Glutamatergic neuron (in vitro differentiated cells): Measurements from ENCODE around the gene ZBBX. TPM values are rescaled to one million over a fixed set of nuclear protein-coding genes. Genes with fewer than 3 reads are reported as not detected.

Experiments used
- DNase-seq: peaks from one replicate; pipeline ENCODE4 v3.0.0; 2022
- H3K27ac Mint-ChIP-seq: one replicate; pipeline ENCODE4 v1.8.0; 2020; ENCODE audit warnings: mild to moderate bottlenecking, mixed read lengths, inconsistent platforms; ENCODE audit not compliant: unreplicated experiment
- H3K27me3 Mint-ChIP-seq: one replicate; pipeline ENCODE4 v1.8.0; 2020; ENCODE audit warnings: mild to moderate bottlenecking, moderate library complexity, mixed read lengths, inconsistent platforms; ENCODE audit not compliant: unreplicated experiment
- H3K36me3 Mint-ChIP-seq: one replicate; pipeline ENCODE4 v1.8.0; 2020; ENCODE audit warnings: mild to moderate bottlenecking, mixed read lengths, inconsistent platforms; ENCODE audit not compliant: unreplicated experiment
- H3K4me1 Mint-ChIP-seq: one replicate; pipeline ENCODE4 v1.8.0; 2020; ENCODE audit warnings: mild to moderate bottlenecking, low read depth, mixed read lengths, inconsistent platforms; ENCODE audit not compliant: unreplicated experiment
- H3K4me3 Mint-ChIP-seq: one replicate; pipeline ENCODE4 v1.8.0; 2020; ENCODE audit warnings: mild to moderate bottlenecking, mixed read lengths, inconsistent platforms; ENCODE audit not compliant: unreplicated experiment
- H3K9me3 Mint-ChIP-seq: one replicate; pipeline ENCODE4 v1.8.0; 2020; ENCODE audit warnings: mild to moderate bottlenecking, moderate library complexity, mixed read lengths, inconsistent platforms; ENCODE audit not compliant: unreplicated experiment
- total RNA-seq: library from RNA; stranded (reverse); fragmentation: NEBNext Ultra II Directional; extraction: Animal tissue kit (Norgen Biotek cat#: 25700); gene quantifications from one replicate; pipeline ENCODE4 v1.2.1, GENCODE V29; 2021; ENCODE audit not compliant: unreplicated experiment
- TF ChIP-seq, protein P1 (sequence below): fragments of 200-600 bp; sonication (generic); IDR thresholded peaks from one replicate; pipeline ENCODE4 v1.5.0; 2021; ENCODE audit not compliant: partially characterized antibody, unreplicated experiment

Gene ZBBX
- total RNA-seq, 1 donor from 2014 or later = 1.4 TPM

DNA sequence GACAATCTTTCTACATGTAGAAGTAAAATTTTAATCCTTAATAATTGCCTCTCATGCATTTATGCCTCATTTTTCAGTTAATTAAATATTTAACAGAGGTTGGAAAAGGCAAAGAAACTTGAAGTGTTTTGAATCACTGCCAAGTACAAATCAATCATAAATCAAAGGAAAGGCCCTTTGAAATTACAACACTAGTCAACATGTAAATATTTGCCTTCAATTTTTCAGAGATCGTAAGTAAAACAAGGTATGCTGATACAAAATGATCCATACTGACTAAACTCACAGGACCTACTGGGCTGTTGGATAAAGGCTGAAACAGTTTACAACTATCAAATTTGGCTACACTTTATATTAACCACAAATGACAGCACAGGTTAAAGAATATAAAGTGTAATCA lies 33.9 kb downstream of the ZBBX start:
- DNase-seq = no peak
- TF ChIP-seq, protein P1, sequence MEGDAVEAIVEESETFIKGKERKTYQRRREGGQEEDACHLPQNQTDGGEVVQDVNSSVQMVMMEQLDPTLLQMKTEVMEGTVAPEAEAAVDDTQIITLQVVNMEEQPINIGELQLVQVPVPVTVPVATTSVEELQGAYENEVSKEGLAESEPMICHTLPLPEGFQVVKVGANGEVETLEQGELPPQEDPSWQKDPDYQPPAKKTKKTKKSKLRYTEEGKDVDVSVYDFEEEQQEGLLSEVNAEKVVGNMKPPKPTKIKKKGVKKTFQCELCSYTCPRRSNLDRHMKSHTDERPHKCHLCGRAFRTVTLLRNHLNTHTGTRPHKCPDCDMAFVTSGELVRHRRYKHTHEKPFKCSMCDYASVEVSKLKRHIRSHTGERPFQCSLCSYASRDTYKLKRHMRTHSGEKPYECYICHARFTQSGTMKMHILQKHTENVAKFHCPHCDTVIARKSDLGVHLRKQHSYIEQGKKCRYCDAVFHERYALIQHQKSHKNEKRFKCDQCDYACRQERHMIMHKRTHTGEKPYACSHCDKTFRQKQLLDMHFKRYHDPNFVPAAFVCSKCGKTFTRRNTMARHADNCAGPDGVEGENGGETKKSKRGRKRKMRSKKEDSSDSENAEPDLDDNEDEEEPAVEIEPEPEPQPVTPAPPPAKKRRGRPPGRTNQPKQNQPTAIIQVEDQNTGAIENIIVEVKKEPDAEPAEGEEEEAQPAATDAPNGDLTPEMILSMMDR = no peak
- Mint-ChIP-seq H3K27me3 (no peaks in the 10 kb centered on the region), H3K9me3 (no peaks in the 10 kb centered on the region), H3K4me1 (no peaks in the 10 kb centered on the region), H3K4me3 (no peak overlapping the region), H3K27ac (no peak overlapping the region), H3K36me3 (no peaks in the 10 kb centered on the region)

DNA sequence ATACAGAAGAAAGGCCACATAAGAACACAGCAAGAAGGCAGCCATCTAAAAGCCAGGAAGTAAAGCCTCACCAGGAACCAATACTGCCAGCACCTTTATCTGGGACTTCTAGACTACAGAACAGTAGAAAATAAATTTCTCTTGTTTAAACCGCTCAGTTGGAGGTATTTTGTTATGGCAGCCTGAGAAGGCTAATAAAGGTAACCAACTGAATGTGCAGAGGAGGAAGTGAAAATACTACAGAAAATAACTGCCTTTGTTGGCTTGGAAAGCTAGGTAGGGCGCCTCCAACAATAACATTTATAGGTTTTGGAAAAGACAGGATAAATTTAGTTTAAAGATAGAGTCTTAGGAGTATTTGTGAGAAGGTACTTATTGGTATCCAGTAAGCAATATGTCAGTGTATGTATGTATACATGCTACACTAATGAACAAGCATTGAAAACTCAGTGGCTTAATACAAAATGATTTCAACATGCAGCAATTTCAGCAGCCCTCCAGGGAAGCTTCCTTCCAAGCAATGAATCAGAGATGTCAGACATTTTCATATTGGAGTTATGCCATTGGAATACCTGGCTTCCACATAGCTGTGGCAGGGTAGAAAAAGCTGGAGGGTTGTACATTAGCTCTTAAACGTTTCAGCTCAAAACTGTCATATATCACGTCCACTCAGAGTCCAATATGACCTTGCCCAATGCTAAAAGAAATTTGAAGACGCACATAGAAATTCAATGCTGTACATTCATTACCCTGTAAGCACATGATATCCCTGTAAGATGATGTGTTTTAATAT lies 48.9 kb downstream of the ZBBX start:
- Mint-ChIP-seq H3K4me3 (no peak overlapping the region), H3K4me1 (no peaks in the 10 kb centered on the region), H3K9me3 (no peaks in the 10 kb centered on the region), H3K36me3 (no peaks in the 10 kb centered on the region), H3K27me3 (no peaks in the 10 kb centered on the region), H3K27ac (no peak overlapping the region)
- DNase-seq = no peak
- TF ChIP-seq, protein P1 = no peak

DNA sequence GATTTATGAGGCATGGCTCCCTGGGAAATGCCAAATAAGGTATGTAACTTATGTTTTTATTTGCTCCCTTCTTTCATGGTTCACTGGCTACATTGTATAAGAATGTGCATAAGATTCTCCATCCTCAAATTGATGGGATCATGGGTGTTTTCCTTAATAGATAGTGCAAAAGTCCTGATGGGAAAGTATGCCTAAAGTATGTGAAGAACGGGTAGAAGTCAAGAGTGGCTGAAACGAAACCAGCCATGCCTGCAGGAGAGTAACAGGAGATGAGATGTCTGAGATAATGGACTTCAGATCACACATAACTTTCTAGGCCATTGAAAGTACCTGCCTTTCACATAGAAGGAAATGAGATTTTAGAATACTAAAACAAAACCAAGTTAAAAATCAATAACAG lies 56.5 kb downstream of the ZBBX start:
- H3K4me3 Mint-ChIP-seq = no peak overlapping the region
- H3K27ac Mint-ChIP-seq = no peak overlapping the region
- no peaks in the 10 kb centered on the region for H3K9me3 Mint-ChIP-seq
- H3K27me3 Mint-ChIP-seq = no peaks in the 10 kb centered on the region
- DNase-seq = no peak
- TF ChIP-seq, protein P1 = no peak
- no peaks in the 10 kb centered on the region for H3K4me1 Mint-ChIP-seq
- H3K36me3 Mint-ChIP-seq = no peaks in the 10 kb centered on the region

DNA sequence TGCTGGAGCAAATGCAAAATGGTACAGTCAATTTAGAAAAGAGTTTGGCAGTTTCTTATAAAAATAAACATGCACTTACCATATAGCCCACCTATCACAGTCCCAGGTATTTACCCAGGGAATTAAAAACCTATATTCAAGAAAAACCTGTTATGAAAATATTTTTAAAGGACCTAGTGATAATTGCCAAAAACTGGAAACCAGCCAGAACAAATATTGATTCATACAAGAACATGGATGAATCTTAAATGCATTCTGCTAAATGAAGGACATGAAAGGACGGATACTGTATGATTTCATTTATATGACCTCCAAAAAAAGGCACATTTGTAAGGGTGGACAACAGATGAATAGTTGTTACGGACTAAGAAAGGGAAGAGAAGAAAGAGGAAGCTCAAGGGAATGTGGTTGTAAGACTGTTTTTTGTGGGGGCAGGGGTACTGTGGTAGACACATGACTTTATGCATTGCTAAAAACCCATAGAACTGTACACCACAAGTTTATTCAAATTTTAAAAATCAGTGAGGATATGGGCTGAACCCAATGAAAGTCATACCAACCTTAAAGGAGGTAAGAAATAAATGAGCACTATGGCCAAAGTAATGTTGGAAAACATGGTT lies 61.0 kb downstream of the ZBBX start:
- DNase-seq = no peak
- Mint-ChIP-seq H3K9me3 (no peaks in the 10 kb centered on the region), H3K27me3 (no peaks in the 10 kb centered on the region), H3K4me3 (no peak overlapping the region), H3K36me3 (no peaks in the 10 kb centered on the region), H3K27ac (no peak overlapping the region), H3K4me1 (no peaks in the 10 kb centered on the region)
- TF ChIP-seq, protein P1 = no peak

DNA sequence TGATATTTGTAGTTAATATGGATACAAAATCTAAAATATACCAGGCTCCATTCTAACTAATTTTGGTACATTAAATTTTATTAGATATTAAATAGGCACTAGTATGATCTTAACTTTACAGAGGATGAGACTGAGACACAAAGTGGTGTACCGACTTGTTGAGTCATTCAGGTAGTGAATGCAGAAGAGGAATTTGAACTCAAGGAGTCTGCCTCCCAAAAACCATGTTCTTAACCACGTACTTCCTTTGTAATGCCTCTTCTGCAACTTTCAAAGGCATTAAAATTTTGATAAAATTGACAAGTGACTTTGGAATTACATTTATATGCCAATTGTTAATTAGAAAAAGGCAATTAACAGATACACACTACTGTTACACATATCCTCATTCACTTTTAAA lies 61.8 kb downstream of the ZBBX start:
- no peaks in the 10 kb centered on the region for H3K36me3 Mint-ChIP-seq
- no peak overlapping the region for H3K4me3 Mint-ChIP-seq
- no peaks in the 10 kb centered on the region for H3K27me3 Mint-ChIP-seq
- no peaks in the 10 kb centered on the region for H3K4me1 Mint-ChIP-seq
- no peaks in the 10 kb centered on the region for H3K9me3 Mint-ChIP-seq
- H3K27ac Mint-ChIP-seq = no peak overlapping the region
- TF ChIP-seq, protein P1 = no peak
- no peak for DNase-seq
